Heart left ventricle (tissue), 13 donors: ENCODE results near the gene CPEB4.

ENCODE experiments used
- POLR2A ChIP-seq, 2 donors: fragments of 450-650 bp; IDR thresholded peaks; one replicate each; pipeline ENCODE4 v1.6.1; 2017; ENCODE audit warnings: antibody characterized with exemption in 2 of 2, mild to moderate bottlenecking in 2 of 2, moderate library complexity in 2 of 2
- TF ChIP-seq, protein P1 (sequence below), 12 donors: fragments of 200-600 bp; sonication (generic) in 4 of 12; IDR thresholded peaks; one replicate each; pipeline versions ENCODE4 v1.5.0 to v1.8.0; 2018 to 2022; ENCODE audit warnings: antibody characterized with exemption in 12 of 12, mild to moderate bottlenecking in 5 of 12
- donor health status: ischemic (EF 13 %, LVEDD 7.1; RV severe dilation, severe dysfunction).
- donor health status: DM: no; HTN: yes; CAD: no.
- donor health status: DM: no; HTN: no; CAD: no.
- donor health status: ischemic (EF 25% LVEDD 6.9; RV normal size, moderate dysfunction).
- donor health status: ischemic (EF 25% LVEDD 5.7; RV mildly dilated, moderate dysfunction).
- donor health status: ischemic (EF 35%, LVEDD 5.7; RV mildly dilated, moderate dysfunction).
- donor health status: nonischemic (EF 11% LVEDD 7.7; RV severe dilation, severe dysfunction).
- donor health status: DM: yes; HTN: yes; CAD: no.
- donor health status: PGD.
- donor health status: ischemic (EF 29% LVEDD 5.4; RV normal size, mild dysfunction).
- donor health status: nonischemic (EF 23%, LVEDD 6.1; RV moderate dilation, normal function).

- TF ChIP-seq, protein P1, sequence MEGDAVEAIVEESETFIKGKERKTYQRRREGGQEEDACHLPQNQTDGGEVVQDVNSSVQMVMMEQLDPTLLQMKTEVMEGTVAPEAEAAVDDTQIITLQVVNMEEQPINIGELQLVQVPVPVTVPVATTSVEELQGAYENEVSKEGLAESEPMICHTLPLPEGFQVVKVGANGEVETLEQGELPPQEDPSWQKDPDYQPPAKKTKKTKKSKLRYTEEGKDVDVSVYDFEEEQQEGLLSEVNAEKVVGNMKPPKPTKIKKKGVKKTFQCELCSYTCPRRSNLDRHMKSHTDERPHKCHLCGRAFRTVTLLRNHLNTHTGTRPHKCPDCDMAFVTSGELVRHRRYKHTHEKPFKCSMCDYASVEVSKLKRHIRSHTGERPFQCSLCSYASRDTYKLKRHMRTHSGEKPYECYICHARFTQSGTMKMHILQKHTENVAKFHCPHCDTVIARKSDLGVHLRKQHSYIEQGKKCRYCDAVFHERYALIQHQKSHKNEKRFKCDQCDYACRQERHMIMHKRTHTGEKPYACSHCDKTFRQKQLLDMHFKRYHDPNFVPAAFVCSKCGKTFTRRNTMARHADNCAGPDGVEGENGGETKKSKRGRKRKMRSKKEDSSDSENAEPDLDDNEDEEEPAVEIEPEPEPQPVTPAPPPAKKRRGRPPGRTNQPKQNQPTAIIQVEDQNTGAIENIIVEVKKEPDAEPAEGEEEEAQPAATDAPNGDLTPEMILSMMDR (IDR thresholded peaks at IDR 0.05) = no peak
- TF ChIP-seq POLR2A (IDR thresholded peaks at IDR 0.05) = no peak
Observed at GRCh38 chr5:173907284-173907683, 19.1 kb downstream of the CPEB4 start.
